Stimulated activated CD8-positive, alpha-beta memory T cell treated with anti-CD3 and anti-CD28 coated beads, Interleukin-12 subunit alpha, Interleukin-12 subunit beta, amount 100 ng/mL, for 4 hours (primary cell): ENCODE measurements around the gene SPSB1.

ENCODE experiments used
- DNase-seq: peaks from one replicate; pipeline ENCODE4 v3.0.0-alpha.2; 2020; ENCODE audit warnings: low read depth

Gene SPSB1

DNA sequence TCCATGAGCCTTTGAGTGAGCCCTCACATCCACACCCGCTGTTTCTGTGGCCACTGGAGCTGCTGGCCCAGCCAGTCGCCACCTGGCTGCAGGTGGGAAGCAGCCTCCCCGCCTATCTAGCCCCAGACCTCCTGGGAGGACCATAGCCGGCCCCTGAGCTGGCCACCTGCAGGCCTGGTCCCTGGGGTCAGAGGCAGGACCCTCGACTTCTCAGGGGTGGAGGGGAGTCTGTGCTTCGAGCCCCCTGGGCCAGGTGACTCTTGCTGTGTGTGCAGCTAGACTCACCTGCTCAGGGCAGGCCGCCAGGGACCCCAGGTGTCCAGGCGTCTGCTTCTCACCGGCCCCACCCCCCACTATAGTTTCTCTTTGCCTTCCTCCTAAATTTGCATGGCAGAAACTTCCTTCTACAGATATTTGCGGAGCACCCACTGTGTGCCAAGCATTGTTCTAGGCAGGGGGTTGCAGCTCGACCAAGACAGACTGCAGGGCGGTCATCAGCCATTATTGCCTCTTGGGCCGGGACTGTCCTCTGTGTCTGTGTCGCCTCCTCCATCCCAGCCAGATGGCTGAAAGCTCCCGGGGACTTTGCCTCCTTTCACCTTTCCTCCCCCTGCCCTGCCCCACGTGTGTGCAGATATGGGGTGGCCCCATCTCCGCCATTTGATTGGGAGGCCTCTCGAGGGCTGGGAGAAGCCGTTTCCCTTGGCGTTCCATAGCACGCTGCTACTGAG is 27.3 kb downstream of the SPSB1 start:
- DNase-seq: no peak

- no peak for DNase-seq
These were observed 28.1 kb downstream of the SPSB1 start for GRCh38 chr1:9320520-9321479.

- DNase-seq: no peak
These were observed 28.8 kb downstream of the SPSB1 start for GRCh38 chr1:9321480-9321849.

- DNase-seq: no peak
These were observed 29.4 kb downstream of the SPSB1 start for GRCh38 chr1:9321986-9322660.

GRCh38 chr1:9322661-9323244 is 30.1 kb downstream of the SPSB1 start:
- no peak for DNase-seq

GRCh38 chr1:9324246-9325096 is 31.8 kb downstream of the SPSB1 start:
- DNase-seq: no peak

GRCh38 chr1:9326596-9326995 is 33.9 kb downstream of the SPSB1 start:
- DNase-seq: no peak

GRCh38 chr1:9328201-9328600 is 35.5 kb downstream of the SPSB1 start:
- DNase-seq: no peak

- DNase-seq: no peak
These were observed 36.0 kb downstream of the SPSB1 start for GRCh38 chr1:9328715-9329114.

DNA sequence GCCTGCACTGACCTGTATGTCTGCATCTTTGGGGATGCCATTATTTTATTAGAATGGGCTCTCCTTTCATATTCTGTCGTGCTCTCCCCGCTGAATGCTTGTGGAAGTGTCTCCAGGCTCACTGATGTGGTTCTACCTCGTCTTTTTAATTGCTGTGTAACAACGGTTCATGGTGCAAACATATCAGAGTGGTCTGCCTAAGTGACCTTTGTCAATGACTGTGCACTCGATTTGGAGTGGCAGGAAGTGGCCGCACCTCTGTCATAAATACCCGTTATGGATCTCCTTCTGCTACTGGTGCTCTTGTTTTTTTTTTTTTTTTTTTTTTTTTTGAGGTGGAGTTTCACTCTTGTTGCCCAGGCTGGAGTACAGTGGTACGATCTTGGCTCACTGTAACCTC is 38.3 kb downstream of the SPSB1 start:
- no peak for DNase-seq

GRCh38 chr1:9331558-9332346 is 39.1 kb downstream of the SPSB1 start:
- no peak for DNase-seq

DNA sequence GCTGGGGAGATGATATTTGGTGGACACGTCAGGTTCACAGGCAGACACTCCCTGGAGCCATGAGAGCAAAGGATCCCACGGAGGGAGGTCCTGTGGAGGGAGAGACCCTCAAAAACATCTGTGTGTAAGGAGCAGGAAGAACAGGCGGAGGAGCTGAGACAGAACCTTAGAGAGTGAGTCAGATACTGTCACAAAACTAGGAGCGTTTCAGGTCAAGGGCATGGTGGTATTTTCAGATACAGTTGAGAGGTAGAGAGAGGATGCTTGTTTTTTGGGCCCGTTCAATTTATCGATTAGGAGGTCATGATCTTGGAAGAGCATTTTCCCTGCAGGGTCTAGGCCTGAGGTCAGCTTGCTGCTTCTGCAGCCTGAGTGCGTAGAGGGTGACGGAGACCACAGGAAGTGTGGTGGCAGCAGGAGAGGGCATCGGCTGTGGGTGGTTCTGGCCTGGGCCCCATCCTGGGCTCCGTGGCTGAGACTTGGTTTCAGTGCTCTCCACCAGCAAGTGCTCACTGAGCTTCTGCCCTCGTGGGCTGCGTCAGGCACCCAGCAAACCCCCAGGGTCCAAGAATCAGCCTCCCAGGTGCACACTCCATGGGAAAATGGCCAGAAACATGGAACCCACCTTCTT is 39.9 kb downstream of the SPSB1 start:
- no peak for DNase-seq

GRCh38 chr1:9338397-9339246 is 45.9 kb downstream of the SPSB1 start:
- DNase-seq: no peak

- no peak for DNase-seq
These were observed 47.6 kb downstream of the SPSB1 start for GRCh38 chr1:9340172-9340854.

- no peak for DNase-seq
These were observed 48.2 kb downstream of the SPSB1 start for GRCh38 chr1:9340864-9341263.

GRCh38 chr1:9341301-9341845 is 48.7 kb downstream of the SPSB1 start:
- no peak for DNase-seq

GRCh38 chr1:9343269-9343668 is 50.6 kb downstream of the SPSB1 start:
- DNase-seq: no peak
